ENCODE data around the gene ST6GALNAC6. TPM values are rescaled to one million over a fixed set of nuclear protein-coding genes. Genes with fewer than 3 reads are reported as not detected.
"Not testable (repeated sequence)": the region's sequence is repeated elsewhere in the genome, so short reads cannot be mapped to it uniquely, and the experiment has no call there.

Gene ST6GALNAC6
- total and polyA plus RNA-seq, 3 experiments from 2014 or later, result 52.3 to 54.7 (median 54.0) TPM

- no peaks in the 10 kb centered on the region for H3K27me3 ChIP-seq (ENCODE audit: insufficient read depth, low read length, poor library complexity, severe bottlenecking)
Observed at GRCh38 chr9:127873886-127874285, 25.5 kb downstream of the ST6GALNAC6 start.

GRCh38 chr9:127873223-127873691, 26.1 kb downstream of the ST6GALNAC6 start:
- Histone ChIP-seq H3K4me1 (ENCODE audit: insufficient read depth, low read length) (peaks cover 5% of the 10 kb centered on the region), H3K27ac (ENCODE audit: low read depth, low read length) (no peak overlapping the region), H3K4me3 (ENCODE audit: low read length) (no peak overlapping the region), H3K36me3 (ENCODE audit: insufficient read depth, low read length) (no peaks in the 10 kb centered on the region), H3K27me3 (ENCODE audit: insufficient read depth, low read length, poor library complexity, severe bottlenecking) (no peaks in the 10 kb centered on the region), H3K9me3 (ENCODE audit: low read length) (no peaks in the 10 kb centered on the region)
- Mint-ChIP-seq H3K27me3 (peaks cover 0 to 5% of the 10 kb centered on the region in 2 donors), H3K36me3 (peaks cover 0 to 6% (median 1%) of the 10 kb centered on the region in 3 donors), H3K9me3 (no peaks in the 10 kb centered on the region), H3K4me1 (peaks cover 0 to 9% (median 2%) of the 10 kb centered on the region in 3 donors), H3K27ac (no peak overlapping the region), H3K4me3 (peak overlapping the region in 1 of 7 donors; percentile 27)
- CTCF ChIA-PET, result interaction anchor here (2.2 to 5.9 kb wide), 2 partner anchors 85 to 138 kb away, joined by 7 to 49 read pairs; partner anchors contain the start of gene TOR2A
- POLR2A ChIA-PET, result no interaction called here
- DNase-seq, result no peak

More at GRCh38 chr9:127873886-127874285, 25.5 kb downstream of the ST6GALNAC6 start:
- no peaks in the 10 kb centered on the region for H3K9me3 Mint-ChIP-seq
- DNase-seq, result no peak
- no peak overlapping the region for H3K4me3 Mint-ChIP-seq
- peaks cover 0 to 5% of the 10 kb centered on the region in 2 donors for H3K27me3 Mint-ChIP-seq
- no peak overlapping the region for H3K27ac ChIP-seq (ENCODE audit: low read depth, low read length)
- peaks cover 1 to 16% (median 2%) of the 10 kb centered on the region in 3 donors for H3K4me1 Mint-ChIP-seq
- H3K9me3 ChIP-seq (ENCODE audit: low read length), result no peaks in the 10 kb centered on the region
- peaks cover 5% of the 10 kb centered on the region for H3K4me1 ChIP-seq (ENCODE audit: insufficient read depth, low read length)
- CTCF ChIA-PET, result interaction anchor here (0.5 to 5.9 kb wide), 3 partner anchors 50 to 139 kb away, joined by 3 to 49 read pairs (median 7); partner anchors contain the start of gene TOR2A
- peaks cover 0 to 4% (median 1%) of the 10 kb centered on the region in 3 donors for H3K36me3 Mint-ChIP-seq
- H3K27ac Mint-ChIP-seq, result no peak overlapping the region
- no peaks in the 10 kb centered on the region for H3K36me3 ChIP-seq (ENCODE audit: insufficient read depth, low read length)
- POLR2A ChIA-PET, result no interaction called here
- no peak overlapping the region for H3K4me3 ChIP-seq (ENCODE audit: low read length)

GRCh38 chr9:127872369-127873222, 26.8 kb downstream of the ST6GALNAC6 start:
- H3K4me3 ChIP-seq (ENCODE audit: low read length), result no peak overlapping the region
- H3K27ac Mint-ChIP-seq, result peak overlapping the region in 2 of 8 donors; percentile 71 to 86
- H3K9me3 ChIP-seq (ENCODE audit: low read length), result no peaks in the 10 kb centered on the region
- no peaks in the 10 kb centered on the region for H3K36me3 ChIP-seq (ENCODE audit: insufficient read depth, low read length)
- peaks cover 0 to 10% (median 0%) of the 10 kb centered on the region in 3 donors for H3K36me3 Mint-ChIP-seq
- CTCF ChIA-PET, result interaction anchor here (2.2 to 5.9 kb wide), 4 partner anchors 10 to 138 kb away, joined by 7 to 49 read pairs (median 26); partner anchors contain the start of gene TOR2A
- H3K27ac ChIP-seq (ENCODE audit: low read depth, low read length), result no peak overlapping the region
- POLR2A ChIA-PET, result interaction anchor here (0.7 kb wide), 1 partner anchor 256 kb away, joined by 3 read pairs; no protein-coding TSS in a partner anchor
- H3K27me3 Mint-ChIP-seq, result peaks cover 0 to 2% of the 10 kb centered on the region in 2 donors
- no peaks in the 10 kb centered on the region for H3K4me1 ChIP-seq (ENCODE audit: insufficient read depth, low read length)
- H3K9me3 Mint-ChIP-seq, result no peaks in the 10 kb centered on the region
- no peaks in the 10 kb centered on the region for H3K27me3 ChIP-seq (ENCODE audit: insufficient read depth, low read length, poor library complexity, severe bottlenecking)
- H3K4me1 Mint-ChIP-seq, result peaks cover 0 to 3% (median 0%) of the 10 kb centered on the region in 3 donors
- DNase-seq, result no peak
- H3K4me3 Mint-ChIP-seq, result no peak overlapping the region

GRCh38 chr9:127871531-127871930, 27.9 kb downstream of the ST6GALNAC6 start:
- no peaks in the 10 kb centered on the region for H3K27me3 ChIP-seq (ENCODE audit: insufficient read depth, low read length, poor library complexity, severe bottlenecking)
- no peaks in the 10 kb centered on the region for H3K9me3 ChIP-seq (ENCODE audit: low read length)
- no peak overlapping the region for H3K4me3 ChIP-seq (ENCODE audit: low read length)
- ChIA-PET CTCF (interaction anchor here (2.9 to 5.9 kb wide), 4 partner anchors 10 to 136 kb away, joined by 18 to 49 read pairs (median 29); partner anchors contain the start of genes ST6GALNAC4 and TOR2A), POLR2A (interaction anchor here (0.7 kb wide), 1 partner anchor 257 kb away, joined by 3 read pairs; no protein-coding TSS in a partner anchor)
- no peak for DNase-seq
- peak overlapping the region in 4 of 8 donors; percentile 44 to 82 (median 75) for H3K27ac Mint-ChIP-seq
- H3K27me3 Mint-ChIP-seq, result no peaks in the 10 kb centered on the region
- no peaks in the 10 kb centered on the region for H3K9me3 Mint-ChIP-seq
- no peaks in the 10 kb centered on the region for H3K36me3 ChIP-seq (ENCODE audit: insufficient read depth, low read length)
- no peak overlapping the region for H3K27ac ChIP-seq (ENCODE audit: low read depth, low read length)
- no peaks in the 10 kb centered on the region for H3K4me1 Mint-ChIP-seq
- H3K36me3 Mint-ChIP-seq, result peaks cover 0 to 15% (median 0%) of the 10 kb centered on the region in 3 donors
- no peak overlapping the region for H3K4me3 Mint-ChIP-seq
- no peaks in the 10 kb centered on the region for H3K4me1 ChIP-seq (ENCODE audit: insufficient read depth, low read length)

- H3K36me3 ChIP-seq (ENCODE audit: insufficient read depth, low read length), result no peaks in the 10 kb centered on the region
- H3K36me3 Mint-ChIP-seq, result peaks cover 0 to 15% (median under 1%) of the 10 kb centered on the region in 3 donors
- no peaks in the 10 kb centered on the region for H3K27me3 ChIP-seq (ENCODE audit: insufficient read depth, low read length, poor library complexity, severe bottlenecking)
- H3K27ac Mint-ChIP-seq, result no peak overlapping the region
- peaks cover 3 to 6% (median 5%) of the 10 kb centered on the region in 3 donors for H3K4me1 Mint-ChIP-seq
- no peaks in the 10 kb centered on the region for H3K9me3 ChIP-seq (ENCODE audit: low read length)
- peaks cover 2% of the 10 kb centered on the region for H3K4me1 ChIP-seq (ENCODE audit: insufficient read depth, low read length)
- H3K9me3 Mint-ChIP-seq, result no peaks in the 10 kb centered on the region
- no peak overlapping the region for H3K4me3 Mint-ChIP-seq
- ChIA-PET POLR2A (no interaction called here), CTCF (interaction anchor here (1.0 to 5.9 kb wide), 22 partner anchors 10 to 286 kb away, joined by 3 to 49 read pairs (median 12); partner anchors contain the start of genes CDK9, ENG, FPGS and ST6GALNAC4)
- H3K4me3 ChIP-seq (ENCODE audit: low read length), result no peak overlapping the region
- H3K27me3 Mint-ChIP-seq, result no peaks in the 10 kb centered on the region
- no peak for DNase-seq
- no peak overlapping the region for H3K27ac ChIP-seq (ENCODE audit: low read depth, low read length)
Observed at GRCh38 chr9:127870887-127871286, 28.5 kb downstream of the ST6GALNAC6 start.

- POLR2A ChIA-PET, result interaction anchor here (0.6 to 1.7 kb wide), 8 partner anchors 37 to 166 kb away, joined by 3 to 7 read pairs (median 4); partner anchors contain the start of genes CDK9 and TOR2A
Observed at GRCh38 chr9:127870153-127870491, 29.3 kb downstream of the ST6GALNAC6 start.

GRCh38 chr9:127869310-127870152, 29.9 kb downstream of the ST6GALNAC6 start:
- peak; percentile 58 to 85 (median 71) for DNase-seq
- Histone ChIP-seq H3K27me3 (ENCODE audit: insufficient read depth, low read length, poor library complexity, severe bottlenecking) (no peaks in the 10 kb centered on the region), H3K36me3 (ENCODE audit: insufficient read depth, low read length) (no peaks in the 10 kb centered on the region), H3K9me3 (ENCODE audit: low read length) (no peaks in the 10 kb centered on the region), H3K4me1 (ENCODE audit: insufficient read depth, low read length) (peaks cover 16% of the 10 kb centered on the region), H3K27ac (ENCODE audit: low read depth, low read length) (no peak overlapping the region), H3K4me3 (ENCODE audit: low read length) (no peak overlapping the region)
- Mint-ChIP-seq H3K27ac (peak overlapping the region in 4 of 8 donors; percentile 42 to 88 (median 61)), H3K4me1 (peaks cover 16 to 18% (median 18%) of the 10 kb centered on the region in 3 donors), H3K36me3 (peaks cover 0 to 15% (median 3%) of the 10 kb centered on the region in 3 donors), H3K9me3 (no peaks in the 10 kb centered on the region), H3K4me3 (peak overlapping the region in 1 of 7 donors; percentile 9), H3K27me3 (no peaks in the 10 kb centered on the region)
- POLR2A ChIA-PET, result interaction anchor here (0.6 to 1.7 kb wide), 8 partner anchors 37 to 167 kb away, joined by 3 to 7 read pairs (median 4); partner anchors contain the start of genes CDK9 and TOR2A
- CTCF ChIA-PET, result interaction anchor here (0.7 to 5.9 kb wide), 54 partner anchors 8 to 284 kb away, joined by 3 to 49 read pairs (median 5); partner anchors contain the start of genes CDK9, ENG, FPGS and PTRH1

More at GRCh38 chr9:127870153-127870491, 29.3 kb downstream of the ST6GALNAC6 start:
- CTCF ChIA-PET, result interaction anchor here (0.7 to 5.9 kb wide), 46 partner anchors 9 to 285 kb away, joined by 3 to 49 read pairs (median 6); partner anchors contain the start of genes CDK9, ENG, FPGS and SH2D3C
- peaks cover 11 to 14% (median 13%) of the 10 kb centered on the region in 3 donors for H3K4me1 Mint-ChIP-seq
- H3K27ac ChIP-seq (ENCODE audit: low read depth, low read length); H3K4me3 ChIP-seq (ENCODE audit: low read length); H3K27me3 ChIP-seq (ENCODE audit: insufficient read depth, low read length, poor library complexity, severe bottlenecking); H3K9me3 Mint-ChIP-seq; DNase-seq; H3K4me3 Mint-ChIP-seq; H3K9me3 ChIP-seq (ENCODE audit: low read length); H3K36me3 ChIP-seq (ENCODE audit: insufficient read depth, low read length); H3K27me3 Mint-ChIP-seq: not testable (repeated sequence)
- peak overlapping the region in 1 of 8 donors; percentile 70 for H3K27ac Mint-ChIP-seq
- peaks cover 0 to 15% (median 3%) of the 10 kb centered on the region in 3 donors for H3K36me3 Mint-ChIP-seq
- H3K4me1 ChIP-seq (ENCODE audit: insufficient read depth, low read length), result peaks cover 10% of the 10 kb centered on the region
